ENCODE results near the gene SLITRK1.

GRCh38 chr13:83884141-83884540, 1.9 kb upstream of the SLITRK1 start:
- TF ChIP-seq CTCF (conservative IDR thresholded peaks at IDR 0.05; ENCODE audit: low read length): no peak
- no peak for TF ChIP-seq EZH2phosphoT487 (IDR thresholded peaks at IDR 0.05; ENCODE audit: borderline replicate concordance, low read depth, low read length)
